ENCODE measurements around the gene IFNA16. TPM values are rescaled to one million over a fixed set of nuclear protein-coding genes. Genes with fewer than 3 reads are reported as not detected.
"Not testable (repeated sequence)": the region's sequence is repeated elsewhere in the genome, so short reads cannot be mapped to it uniquely, and the experiment has no call there.

Gene IFNA16
- total RNA-seq, 3 donors from 2014 or later (not counting 1 experiment from before 2014, with no cell fraction given) = not detected

DNA sequence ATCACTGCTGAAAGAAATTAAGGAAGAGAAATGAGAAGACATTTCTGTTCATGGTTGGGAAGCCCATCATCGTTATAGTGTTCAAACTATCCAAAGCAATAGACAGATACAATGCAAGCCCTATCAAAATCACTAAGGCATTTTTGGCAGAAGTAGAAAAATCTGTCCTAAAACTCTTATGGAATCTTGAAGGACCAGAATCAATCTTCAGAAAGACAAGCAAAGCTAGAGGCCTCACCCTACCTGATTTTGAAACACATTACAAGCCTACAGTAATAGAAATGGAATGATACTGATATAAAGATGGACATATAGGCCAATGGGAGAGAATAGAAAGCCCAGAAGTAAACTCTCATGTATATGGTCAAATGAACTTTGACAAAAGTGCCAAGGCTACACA lies 45.8 kb downstream of the IFNA16 start:
- no peaks in the 10 kb centered on the region for H3K9me3 Mint-ChIP-seq

DNA sequence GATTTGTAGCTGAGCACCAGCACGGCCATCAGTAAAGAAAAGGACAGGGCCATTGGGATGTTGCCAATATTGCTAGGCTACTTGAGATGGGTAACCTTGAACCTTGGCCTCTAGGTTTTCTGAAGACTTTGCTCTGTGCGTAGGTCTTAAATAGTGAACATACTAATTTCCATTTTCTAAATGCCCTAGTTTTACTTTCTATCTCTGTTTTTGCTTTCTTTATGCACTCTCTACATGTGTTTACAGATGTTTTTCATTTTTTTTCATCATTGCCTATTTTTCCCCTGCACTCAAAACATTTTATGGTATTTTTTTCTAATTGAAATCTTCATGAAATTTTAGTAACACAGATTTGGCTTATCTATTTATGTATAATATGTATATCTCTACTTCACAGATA lies 50.6 kb downstream of the IFNA16 start, which contains the start of gene IFNA21:
IFNA21 (minus strand) TSS at position 101 of the 400 bp plus-strand sequence; CDS start at position 53, 48 bp downstream.
- H3K27ac ChIP-seq (ENCODE audit: low read length); H3K9me3 Mint-ChIP-seq; DNase-seq; H3K4me3 ChIP-seq (ENCODE audit: low read length); H3K4me1 ChIP-seq (ENCODE audit: control insufficient read depth, insufficient read depth, low read length); H3K27me3 ChIP-seq (ENCODE audit: control insufficient read depth, insufficient read depth, low read length); H3K4me3 Mint-ChIP-seq; intact Hi-C loops (cut with micrococcal nuclease); ATAC-seq; H3K9me3 ChIP-seq (ENCODE audit: control insufficient read depth, insufficient read depth, low read length); H3K36me3 Mint-ChIP-seq; H3K36me3 ChIP-seq (ENCODE audit: control insufficient read depth, insufficient read depth, low read length); H3K27ac Mint-ChIP-seq: not testable (repeated sequence)
- 100% methylated on average over 1 of the region's 2 CpGs for WGBS (ENCODE audit: insufficient coverage)
- Mint-ChIP-seq H3K4me1 (peaks cover 20 to 29% of the 10 kb centered on the region in 2 donors), H3K27me3 (ENCODE audit: low read depth in 2 of 2) (peaks cover 0 to 17% of the 10 kb centered on the region in 2 donors)

More for the DNA sequence above, 45.8 kb downstream of the IFNA16 start:
- H3K27me3 Mint-ChIP-seq (ENCODE audit: low read depth in 2 of 2) = peaks cover 0 to 17% of the 10 kb centered on the region in 2 donors
- Histone ChIP-seq H3K27me3 (ENCODE audit: control insufficient read depth, insufficient read depth, low read length) (no peaks in the 10 kb centered on the region), H3K4me3 (ENCODE audit: low read length) (no peak overlapping the region), H3K36me3 (ENCODE audit: control insufficient read depth, insufficient read depth, low read length) (no peaks in the 10 kb centered on the region), H3K27ac (ENCODE audit: low read length) (no peak overlapping the region), H3K9me3 (ENCODE audit: control insufficient read depth, insufficient read depth, low read length) (no peaks in the 10 kb centered on the region), H3K4me1 (ENCODE audit: control insufficient read depth, insufficient read depth, low read length) (no peaks in the 10 kb centered on the region)
- intact Hi-C loops (cut with micrococcal nuclease) = no loop called here
- WGBS (ENCODE audit: insufficient coverage) = 100% methylated on average over 1 of the region's 1 CpG
- DNase-seq (no peak), ATAC-seq (no peak)
- no peaks in the 10 kb centered on the region for H3K4me1 Mint-ChIP-seq
- TF ChIP-seq CTCF (IDR thresholded peaks at IDR 0.05) = no peak
- H3K4me3 Mint-ChIP-seq = no peak overlapping the region
- peaks cover 7% of the 10 kb centered on the region for H3K36me3 Mint-ChIP-seq
- H3K27ac Mint-ChIP-seq = no peak overlapping the region

Other genes starting within 250 kb of the IFNA16 start
- 10 to 100 TPM; 14.0 to 16.5 (median 14.4) TPM for gene HACD4, start 185.7 kb downstream of the IFNA16 start, total RNA-seq
- gene IFNB1, start 139.4 kb downstream of the IFNA16 start, total RNA-seq = not detected
- not detected for gene IFNW1, start 75.5 kb downstream of the IFNA16 start, total RNA-seq
- not detected for gene IFNA21, start 50.7 kb downstream of the IFNA16 start, total RNA-seq
- not detected for gene IFNA4, start 29.7 kb downstream of the IFNA16 start, total RNA-seq
- gene IFNA7, start 15.1 kb downstream of the IFNA16 start, total RNA-seq = not detected
- not detected for gene IFNA10, start 10.2 kb downstream of the IFNA16 start, total RNA-seq
- not detected for gene IFNA17, start 10.9 kb upstream of the IFNA16 start, total RNA-seq
- gene IFNA14, start 22.7 kb upstream of the IFNA16 start, total RNA-seq = not detected
- gene IFNA5, start 88.0 kb upstream of the IFNA16 start, total RNA-seq = not detected
- 10 to 100 TPM; 13.5 to 17.2 (median 13.6) TPM for gene KLHL9, start 118.1 kb upstream of the IFNA16 start, total RNA-seq
- not detected for gene IFNA6, start 133.6 kb upstream of the IFNA16 start, total RNA-seq
- not detected for gene IFNA13, start 150.7 kb upstream of the IFNA16 start, total RNA-seq
- not detected for gene IFNA2, start 168.1 kb upstream of the IFNA16 start, total RNA-seq
- gene IFNA8, start 191.8 kb upstream of the IFNA16 start, total RNA-seq = not detected
- not detected for gene IFNA1, start 223.1 kb upstream of the IFNA16 start, total RNA-seq

Data from natural killer cell (primary cell).